Measurements from ENCODE around the gene SYCE3. TPM values are rescaled to one million over a fixed set of nuclear protein-coding genes. Genes with fewer than 3 reads are reported as not detected.
"Not testable (repeated sequence)": the region's sequence is repeated elsewhere in the genome, so short reads cannot be mapped to it uniquely, and the experiment has no call there.

Gene SYCE3
- total RNA-seq, 1 donor from 2014 or later: not detected

DNA sequence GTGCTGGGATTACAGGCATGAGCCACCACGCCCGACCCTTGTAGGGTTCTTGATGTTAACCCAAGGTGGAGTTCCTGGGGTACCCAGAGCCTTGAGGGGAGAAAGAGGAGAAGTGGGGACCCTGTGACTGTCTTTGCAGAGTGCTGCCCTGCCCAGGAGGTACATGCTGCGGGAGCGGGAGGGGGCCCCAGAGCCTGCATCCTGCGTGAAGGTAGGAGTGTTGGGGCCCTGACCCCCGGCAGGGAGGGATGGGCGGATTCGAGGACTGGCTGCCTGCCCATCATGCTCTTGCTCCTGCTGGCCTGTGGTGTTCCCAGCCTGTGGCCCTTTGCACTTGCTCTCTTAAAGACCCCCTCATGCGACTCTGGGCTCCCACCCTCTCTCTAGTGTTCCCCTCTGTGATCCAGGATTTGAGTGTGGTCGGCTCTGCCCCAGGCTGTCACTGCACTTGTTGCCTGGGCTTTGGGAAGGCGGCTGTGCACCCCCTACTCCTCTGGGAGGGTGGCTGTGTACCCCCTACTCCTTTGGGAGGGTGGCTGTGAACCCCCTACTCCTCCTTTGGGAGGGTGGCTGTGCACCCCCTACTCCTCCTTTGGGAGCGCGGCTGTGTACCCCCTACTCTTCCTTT, 41.8 kb downstream of the SYCE3 start:
- no peak for DNase-seq (ENCODE audit: low read depth)

DNA sequence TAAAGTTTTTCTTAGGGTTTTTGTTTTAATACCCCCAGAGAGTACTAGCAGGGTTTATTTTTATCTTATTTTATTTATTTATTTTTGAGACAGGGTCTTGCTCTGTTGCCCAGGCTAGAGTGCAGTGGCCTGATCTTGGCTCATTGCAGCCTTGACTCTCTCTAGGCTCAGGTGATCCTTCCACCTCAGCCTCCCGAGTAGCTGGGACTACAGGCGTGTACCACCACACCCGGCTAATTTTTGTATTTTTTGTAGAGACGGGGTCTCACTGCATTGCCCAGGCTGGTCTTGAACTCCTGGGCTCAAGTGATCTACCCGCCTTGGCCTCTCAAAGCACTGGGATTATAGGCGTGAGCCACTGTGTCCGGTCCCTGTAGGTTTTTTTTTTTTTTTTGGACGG, 42.5 kb downstream of the SYCE3 start:
- DNase-seq (ENCODE audit: low read depth): not testable (repeated sequence)

DNA sequence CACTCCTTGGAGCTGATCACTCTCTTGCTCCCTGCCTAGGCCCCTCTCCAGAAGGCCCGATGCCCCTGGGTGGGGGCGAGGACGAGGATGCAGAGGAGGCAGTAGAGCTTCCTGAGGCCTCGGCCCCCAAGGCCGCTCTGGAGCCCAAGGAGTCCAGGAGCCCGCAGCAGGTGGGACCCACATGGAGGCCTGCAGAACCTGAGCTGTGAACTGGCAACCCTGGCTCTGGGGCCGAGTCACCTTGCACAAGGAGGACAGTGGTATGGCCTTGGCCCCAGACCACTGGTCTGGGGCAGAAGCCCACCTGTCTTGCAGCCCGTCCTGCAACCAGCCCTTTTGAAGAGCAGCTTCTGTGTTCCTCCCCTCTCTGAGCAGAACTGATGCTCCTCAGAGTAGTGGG, 43.6 kb downstream of the SYCE3 start:
- DNase-seq (ENCODE audit: low read depth): no peak

DNA sequence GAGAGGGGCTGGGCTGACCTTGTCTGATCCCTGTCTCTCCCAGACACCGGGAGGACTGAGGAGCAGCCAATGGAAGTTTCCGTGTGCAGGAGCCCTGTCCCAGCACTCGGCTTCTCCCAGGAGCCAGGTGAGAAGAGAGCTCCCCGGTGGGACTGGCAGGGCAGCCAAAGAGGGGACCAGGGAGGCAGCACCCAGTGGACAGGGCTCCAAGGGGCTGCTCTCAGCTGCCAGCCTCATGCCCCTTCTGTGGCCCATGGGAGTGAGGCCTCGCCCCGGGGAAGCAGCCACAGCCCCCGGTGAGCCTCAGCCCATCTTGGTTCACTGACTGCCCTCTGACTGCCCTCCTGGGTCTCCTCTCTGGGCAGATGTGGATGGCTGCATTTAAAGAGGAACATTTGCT, 44.1 kb downstream of the SYCE3 start:
- DNase-seq (ENCODE audit: low read depth): no peak

DNA sequence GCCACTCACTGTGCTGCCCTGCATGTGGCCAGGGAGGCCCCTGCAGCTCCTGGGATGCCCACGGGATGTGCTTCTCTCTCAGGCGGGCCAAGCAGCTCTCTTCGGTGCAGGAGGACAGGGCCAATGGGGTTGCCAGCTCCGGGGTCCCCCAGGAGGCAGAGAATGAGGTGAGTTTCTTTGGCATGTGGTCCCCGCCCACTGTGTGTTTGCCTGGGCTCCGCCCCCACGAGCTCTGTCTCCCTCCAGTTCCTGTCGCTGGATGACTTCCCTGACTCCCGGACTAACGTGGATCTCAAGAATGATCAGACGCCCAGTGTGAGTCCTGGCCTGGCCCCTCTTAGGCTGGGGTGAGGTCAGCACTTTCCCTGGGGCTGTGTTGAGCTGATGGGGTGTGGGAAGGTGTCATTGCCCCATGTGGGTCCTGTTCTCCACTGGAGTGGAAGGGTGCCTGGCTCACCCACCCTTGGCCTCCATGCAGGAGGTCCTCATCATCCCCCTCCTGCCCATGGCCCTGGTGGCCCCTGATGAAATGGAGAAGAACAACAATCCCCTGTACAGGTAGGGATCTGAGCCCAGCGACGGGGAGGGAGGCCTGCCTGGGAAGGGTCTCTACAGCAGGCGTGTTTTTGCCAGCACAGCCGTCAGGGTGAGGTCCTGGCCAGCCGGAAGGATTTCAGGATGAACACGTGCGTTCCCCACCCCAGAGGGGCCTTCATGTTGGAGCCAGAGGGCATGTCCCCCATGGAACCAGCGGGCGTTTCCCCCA, 45.0 kb downstream of the SYCE3 start:
- DNase-seq (ENCODE audit: low read depth): no peak

DNA sequence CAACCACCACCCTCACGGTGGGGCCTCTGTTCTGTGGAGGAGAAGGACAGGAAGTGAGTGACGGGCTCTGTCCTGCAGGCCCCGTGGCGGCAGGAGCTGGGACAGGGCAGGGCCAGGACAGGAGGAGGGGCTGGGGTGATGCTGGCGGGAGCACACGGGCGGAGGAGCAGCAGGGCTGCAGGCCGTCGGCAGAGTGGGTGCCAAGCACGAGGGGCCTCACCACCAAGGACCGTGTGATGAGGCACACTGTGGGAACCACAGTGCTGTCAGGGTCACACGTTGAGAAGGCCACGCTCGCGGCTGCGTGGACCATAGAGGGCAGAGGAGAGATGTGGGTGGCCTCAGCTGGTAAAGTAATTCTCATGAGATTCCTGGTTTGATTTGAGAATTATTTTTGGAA, 45.8 kb downstream of the SYCE3 start:
- no peak for DNase-seq (ENCODE audit: low read depth)

DNA sequence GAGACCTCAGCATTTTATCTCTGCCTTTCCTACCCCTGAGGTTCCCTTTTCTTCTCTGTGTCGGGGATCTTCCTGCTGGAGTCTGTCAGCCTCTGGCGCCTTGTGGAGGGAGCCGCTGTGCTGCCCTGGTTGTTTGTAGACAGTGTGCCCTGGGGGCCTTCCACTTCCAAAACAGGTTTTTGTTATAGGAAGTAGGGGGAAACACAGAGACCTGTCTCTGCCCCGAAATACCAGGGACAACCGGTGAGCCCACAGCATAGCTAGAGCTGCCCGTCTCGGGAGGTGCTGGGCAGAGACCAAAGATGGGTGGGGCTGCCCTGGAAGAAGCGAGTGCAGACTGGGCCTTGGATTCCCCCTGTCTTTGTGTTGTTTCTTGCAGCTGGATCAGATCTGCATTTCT, 46.7 kb downstream of the SYCE3 start:
- no peak for DNase-seq (ENCODE audit: low read depth)

DNA sequence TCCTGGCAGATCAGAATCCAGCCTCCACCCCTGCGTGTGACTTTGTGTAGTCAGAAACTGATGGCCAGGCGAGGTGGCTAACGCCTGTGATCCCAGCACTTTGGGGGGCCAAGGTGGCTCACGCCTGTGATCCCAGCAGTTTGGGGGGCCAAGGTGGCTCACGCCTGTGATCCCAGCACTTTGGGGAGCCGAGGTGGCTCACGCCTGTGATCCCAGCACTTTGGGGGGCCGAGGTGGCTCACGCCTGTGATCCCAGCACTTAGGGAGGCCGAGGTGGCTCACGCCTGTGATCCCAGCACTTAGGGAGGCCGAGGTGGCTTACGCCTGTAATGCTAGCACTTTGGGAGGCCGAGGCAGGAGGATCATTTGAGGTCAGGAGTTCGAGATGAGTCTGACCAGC, 49.5 kb downstream of the SYCE3 start:
- DNase-seq (ENCODE audit: low read depth): no peak

DNA sequence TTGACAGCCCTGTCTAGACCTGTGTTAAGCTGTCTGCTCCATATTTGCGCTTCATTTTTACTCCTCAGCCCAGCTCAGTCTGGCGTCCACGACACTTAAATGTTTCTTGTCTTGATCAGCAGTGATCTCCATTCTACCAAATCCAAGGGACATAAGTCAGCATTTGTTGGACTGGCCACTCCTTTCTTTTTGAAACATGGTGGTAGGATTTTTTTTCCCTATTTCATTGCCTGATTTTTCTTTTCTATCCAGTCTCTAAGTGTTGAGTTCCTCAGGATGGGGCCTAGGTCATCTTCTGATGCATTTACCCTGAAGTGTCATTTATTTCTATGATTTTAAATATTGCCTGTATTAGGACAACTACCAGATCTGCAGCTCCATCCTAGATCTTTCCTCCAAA, 53.8 kb downstream of the SYCE3 start:
- DNase-seq (ENCODE audit: low read depth): no peak

DNA sequence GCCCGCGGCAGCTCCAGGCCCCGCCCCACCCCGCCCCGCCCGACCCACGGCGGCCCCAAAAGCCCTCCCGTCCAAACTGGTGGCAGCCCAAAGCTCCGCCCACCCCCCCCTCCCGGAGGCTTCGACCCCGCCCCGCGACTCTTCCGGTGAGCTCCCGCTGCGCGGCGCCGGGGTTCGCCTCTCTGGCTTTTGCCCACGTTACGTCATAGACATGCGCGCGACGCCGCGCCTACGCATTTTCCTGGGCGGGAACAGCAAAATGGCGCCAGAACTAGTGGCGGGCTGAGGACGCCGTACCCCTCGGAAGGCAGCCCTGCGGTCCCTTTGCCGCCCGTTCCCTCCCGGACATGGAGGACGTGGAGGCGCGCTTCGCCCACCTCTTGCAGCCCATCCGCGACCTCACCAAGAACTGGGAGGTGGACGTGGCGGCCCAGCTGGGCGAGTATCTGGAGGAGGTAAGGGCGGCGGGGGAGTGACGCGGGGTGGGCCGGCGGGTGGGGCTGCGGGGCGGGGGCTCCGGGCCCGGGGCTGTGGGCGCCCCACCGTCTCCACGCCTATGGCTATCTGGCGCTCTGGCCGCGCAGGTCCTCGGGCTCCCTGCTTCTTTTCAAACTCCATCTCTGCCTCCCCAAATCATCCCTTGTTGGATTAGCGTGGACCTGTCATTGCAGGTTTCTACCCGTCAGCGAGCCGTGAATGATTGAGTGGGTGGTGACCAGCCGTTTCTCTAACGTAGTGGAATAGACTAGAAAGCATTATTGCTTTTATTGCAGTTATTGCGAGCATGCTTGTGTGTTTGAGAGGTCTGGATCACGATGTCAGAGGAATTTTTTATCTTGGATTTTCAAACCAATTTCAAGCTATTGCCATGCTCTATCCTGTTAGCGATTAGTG, 54.5 kb downstream of the SYCE3 start, which contains the start of gene NCAPH2:
Gene NCAPH2, plus strand, starts transcription at position 234 of the 894 bp plus-strand sequence. Its CDS starts 114 bp downstream, at position 348.
- DNase-seq (ENCODE audit: low read depth): peak; percentile 85

DNA sequence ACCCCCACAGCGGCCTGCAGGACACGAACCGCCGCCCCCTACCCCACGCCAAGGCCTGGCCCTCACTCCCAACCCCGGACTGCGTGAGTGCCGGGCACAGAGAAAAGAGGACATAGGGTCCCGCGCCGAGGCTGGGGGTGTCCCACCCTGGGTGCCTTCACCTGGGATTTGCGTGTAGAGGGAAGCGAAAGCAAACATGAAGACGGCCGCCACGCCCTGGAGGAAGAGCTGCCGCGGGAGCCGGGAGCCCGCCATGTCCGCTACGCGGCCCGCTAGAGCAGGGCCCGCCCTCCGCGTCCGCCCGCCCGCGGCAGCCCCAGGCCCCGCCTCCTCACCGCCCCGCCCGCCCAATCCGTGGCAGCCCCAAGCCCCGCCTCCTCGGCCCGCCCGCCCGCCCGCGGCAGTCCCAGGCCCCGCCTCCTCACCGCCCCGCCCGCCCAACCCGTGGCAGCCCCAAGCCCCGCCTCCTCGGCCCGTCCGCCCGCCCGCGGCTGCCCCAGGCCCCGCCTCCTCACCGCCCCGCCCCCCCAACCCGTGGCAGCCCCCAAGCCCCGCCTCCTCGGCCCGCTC, 55.2 kb downstream of the SYCE3 start, which contains the start of gene LMF2:
Gene LMF2, minus strand, starts transcription at position 282 of the 570 bp plus-strand sequence. Its CDS starts 27 bp downstream, at position 255.
- no peak for DNase-seq (ENCODE audit: low read depth)

DNA sequence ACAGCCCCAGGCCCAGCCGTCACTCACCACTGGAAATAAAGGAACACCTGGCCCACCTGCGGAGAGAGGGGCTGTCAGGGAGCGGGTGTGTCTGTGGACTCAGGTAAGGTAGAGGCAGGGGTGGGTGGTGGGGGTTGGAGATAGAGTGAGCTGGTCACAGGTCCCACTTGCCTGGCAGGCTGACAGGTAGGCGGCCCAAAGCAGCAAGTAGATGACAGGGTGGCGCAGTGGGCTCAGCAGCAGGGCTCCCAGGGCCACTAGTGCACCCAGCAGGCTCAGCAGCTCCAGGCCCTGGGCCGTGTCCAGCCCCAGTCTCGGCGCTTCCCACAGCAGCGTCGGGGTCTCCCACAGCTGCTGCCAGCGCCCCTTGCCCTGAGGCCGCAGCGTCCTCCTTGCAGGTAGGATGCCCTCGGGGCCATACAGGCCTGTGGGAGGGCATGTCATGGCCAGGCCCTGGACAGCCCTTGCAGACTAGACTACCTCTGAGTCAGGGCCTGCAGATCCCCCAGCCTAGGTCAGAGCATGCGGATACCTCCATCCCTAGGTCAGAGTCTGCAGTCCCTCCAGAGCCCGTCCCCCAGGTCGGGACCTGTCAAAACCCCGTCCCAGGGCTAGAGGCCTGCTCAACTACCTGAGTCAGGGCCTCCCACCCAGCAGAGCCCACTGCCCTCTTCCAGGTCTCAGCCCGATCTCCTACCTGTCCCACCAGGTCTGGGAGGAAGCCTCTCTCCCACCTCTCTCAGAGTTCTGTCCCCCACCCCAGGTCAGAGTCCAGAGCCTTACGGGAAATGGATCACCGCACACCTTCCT, 55.9 kb downstream of the SYCE3 start:
- no peak for DNase-seq (ENCODE audit: low read depth)

DNA sequence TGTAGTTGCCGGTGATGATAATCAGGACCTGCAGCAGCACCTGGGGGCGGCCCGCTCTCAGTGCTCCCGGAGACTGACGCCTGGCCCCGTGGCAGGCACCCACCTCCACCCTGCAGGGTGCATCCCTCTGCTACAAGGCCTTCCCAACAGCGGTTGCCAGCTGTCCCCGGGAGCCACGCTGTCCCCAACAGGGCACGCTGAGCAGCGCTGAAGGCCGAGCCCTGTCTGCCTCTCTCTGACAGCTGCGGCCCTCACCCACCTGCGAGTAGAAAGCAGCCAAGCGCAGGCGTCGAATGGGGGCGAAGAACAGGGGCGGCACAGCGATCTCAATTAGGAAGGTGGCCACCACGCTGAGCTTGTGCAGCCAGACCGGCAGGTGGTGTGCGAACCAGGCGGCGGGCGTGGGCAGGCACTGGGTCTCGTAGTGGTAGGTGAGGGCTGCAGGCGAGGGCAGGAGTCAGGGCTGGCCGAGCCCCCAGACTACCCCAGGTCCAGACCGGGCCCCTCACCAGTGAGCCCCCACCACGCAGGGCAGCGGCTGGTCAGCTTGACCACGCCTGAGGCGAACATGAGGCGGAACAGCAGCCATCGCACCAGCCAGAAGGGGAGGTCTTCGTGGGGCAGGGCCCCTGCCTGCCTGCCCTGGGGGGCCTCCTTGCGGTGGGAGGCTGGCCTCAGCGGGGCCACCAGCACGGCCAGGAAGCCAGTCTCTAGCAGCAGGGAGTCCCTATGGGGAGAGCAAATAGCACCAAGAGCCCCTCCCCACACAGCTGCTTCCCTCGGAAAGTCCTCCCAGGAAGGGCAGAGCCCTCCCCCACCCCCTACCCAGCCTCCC, 56.7 kb downstream of the SYCE3 start:
- DNase-seq (ENCODE audit: low read depth): no peak

DNA sequence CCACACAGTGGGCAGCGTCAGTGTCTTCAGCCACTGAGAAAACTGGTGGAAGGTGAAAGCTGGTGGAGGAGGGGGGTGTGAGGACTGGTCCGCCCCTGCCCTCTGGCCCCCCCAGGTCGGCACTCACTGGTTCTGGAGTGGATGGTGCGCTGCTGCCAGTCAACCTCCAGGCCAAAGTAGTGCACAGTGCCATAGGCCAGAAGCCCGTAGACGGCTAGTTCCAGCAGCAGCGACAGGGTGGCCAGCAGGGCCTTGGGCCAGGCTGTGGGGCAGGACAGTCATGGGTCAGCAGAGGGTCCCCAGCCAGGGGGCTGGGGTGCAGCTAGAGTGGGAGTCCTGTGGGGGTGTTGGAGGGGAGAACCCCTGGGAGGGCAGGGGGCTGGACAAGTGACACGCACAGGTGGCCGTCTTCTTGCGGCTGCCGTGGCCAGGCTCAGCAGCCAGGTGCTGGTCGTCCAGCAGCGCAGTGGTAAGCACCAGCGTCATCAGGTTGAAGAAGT, 57.4 kb downstream of the SYCE3 start:
- no peak for DNase-seq (ENCODE audit: low read depth)

DNA sequence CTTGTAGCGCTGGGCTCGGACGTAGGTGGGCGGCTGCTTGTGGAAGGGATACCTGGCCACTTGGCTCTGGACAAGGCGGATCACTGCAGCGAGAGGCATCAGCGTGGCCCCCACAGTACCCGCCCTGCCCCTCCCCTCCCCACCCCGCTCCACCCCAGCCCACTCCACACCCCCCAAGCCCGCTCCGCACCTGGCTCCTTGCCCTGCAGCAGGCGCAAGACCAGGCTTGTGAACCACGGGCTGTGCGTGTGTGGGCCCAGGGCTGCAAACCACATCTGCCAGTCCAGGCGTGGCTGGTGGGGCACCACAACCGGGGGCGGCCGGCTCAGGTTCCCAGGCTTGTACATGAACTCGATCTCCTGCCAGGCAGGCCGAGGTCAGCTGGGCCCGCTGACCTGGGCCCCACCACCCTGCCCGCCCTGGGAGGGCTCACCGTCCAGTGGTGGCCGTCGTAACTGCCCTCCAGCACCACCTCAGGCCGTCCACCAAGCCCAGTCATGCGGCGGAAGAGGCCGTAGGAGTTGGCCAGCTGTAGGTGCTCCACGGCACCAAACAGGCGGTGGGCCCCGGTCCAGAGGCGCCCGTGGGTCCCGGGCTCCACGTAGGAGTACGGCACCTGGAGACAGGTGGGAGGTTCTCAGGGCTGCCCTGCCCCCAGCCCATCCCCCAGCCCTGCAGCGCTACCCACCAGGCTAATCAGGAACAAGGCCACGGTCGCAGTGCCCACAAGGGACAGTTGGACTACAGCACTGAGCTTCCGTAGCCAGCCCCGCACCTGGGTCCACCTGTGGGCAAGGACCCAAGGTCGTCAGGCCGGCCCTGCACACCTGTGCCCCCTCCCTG, 58.1 kb downstream of the SYCE3 start:
- DNase-seq (ENCODE audit: low read depth): no peak

DNA sequence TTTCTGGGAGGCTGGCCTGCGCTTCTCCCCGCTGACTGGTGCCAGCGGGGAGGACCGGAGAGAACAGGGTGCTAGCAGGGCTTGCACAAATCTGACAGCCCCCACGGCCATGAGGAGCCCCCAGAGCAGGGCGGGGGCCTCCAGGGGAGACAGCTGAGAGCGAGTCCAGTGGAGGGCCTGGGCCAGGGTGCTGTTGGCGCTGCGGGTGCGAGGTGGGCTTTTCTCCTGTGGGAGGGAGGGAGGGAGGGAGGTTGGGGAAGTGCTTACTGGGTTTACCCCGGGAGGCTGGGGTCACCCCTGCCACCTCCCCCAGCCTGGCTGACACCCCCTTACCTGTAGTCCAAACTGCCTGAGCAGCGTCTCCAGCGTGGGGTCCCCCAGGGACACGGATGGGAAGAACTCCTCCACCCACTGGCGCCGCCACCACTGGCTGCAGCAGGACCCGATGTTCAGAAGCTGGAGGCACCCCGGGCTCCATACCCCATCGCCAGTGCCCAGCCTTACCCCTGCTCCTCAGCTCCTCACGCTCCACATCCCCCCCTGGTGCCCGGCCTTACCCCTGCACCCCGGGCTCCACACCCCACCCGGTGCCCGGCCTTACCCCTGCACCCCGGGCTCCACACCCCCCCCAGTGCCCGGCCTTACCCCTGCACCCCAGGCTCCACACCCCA, 59.1 kb downstream of the SYCE3 start:
- no peak for DNase-seq (ENCODE audit: low read depth)

DNA sequence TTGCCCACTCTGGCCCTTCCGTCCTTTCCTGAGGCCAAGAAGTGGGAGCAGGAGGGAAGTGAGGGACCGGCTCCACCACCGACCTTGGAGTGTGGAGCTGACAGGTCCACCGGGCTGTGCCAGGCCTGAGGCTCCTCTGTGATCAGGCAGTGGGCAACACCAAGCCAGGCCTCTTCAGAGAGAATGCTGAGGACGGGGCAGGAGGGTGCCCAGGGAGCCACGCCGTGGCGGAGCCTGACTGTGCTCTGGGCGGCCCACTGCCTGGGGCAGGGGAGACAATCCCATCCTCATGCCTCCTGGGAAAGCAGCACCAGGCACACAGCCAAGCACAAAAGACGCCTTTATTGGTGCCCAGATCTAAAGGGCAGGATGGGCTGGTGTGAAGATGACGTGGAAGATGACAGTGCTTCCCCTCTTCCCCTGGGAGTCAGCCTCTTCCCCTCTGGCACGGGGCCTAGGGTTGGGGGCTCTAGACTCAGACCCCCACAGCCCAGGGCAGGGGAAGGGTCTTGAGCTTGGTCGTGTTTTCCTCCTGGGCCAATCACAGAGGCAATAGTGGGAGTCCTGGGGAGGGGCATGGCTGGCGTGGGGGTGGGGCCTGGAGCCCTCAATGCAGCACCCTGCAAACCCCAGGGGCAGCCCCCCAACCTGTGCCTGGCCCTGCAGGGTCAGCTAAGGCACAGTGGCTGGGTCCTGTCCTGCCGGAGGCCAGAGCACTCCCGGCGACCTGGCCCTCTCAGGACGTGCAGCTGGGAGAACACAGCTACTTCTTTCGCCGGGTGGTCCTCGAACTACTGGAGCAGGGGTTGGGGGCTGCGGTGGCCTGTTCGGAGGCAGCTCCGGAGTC, 59.9 kb downstream of the SYCE3 start:
- DNase-seq (ENCODE audit: low read depth): no peak

DNA sequence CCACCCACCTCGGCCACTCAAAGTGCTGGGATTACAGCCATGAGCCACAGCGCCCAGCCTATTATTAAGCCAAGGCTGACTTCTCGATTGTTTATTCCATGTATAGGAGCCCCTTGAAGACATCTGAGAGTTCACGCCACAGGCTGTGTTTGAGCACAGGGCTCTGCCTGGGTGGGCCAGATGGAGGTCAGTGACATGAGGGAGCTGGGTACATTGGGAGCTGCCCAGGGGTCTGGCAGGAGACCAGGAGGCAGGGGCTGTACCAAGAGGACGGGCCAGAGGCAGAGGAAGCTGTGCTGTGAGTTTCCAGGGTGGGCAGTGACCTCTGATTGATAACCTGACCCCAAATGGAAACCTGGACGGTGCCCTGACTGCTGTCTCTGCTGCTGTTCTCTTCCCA, 60.6 kb downstream of the SYCE3 start:
- no peak for DNase-seq (ENCODE audit: low read depth)

Measured in renal cortical epithelial cell (primary cell).